ENCODE measurements around the gene TSHB. TPM values are rescaled to one million over a fixed set of nuclear protein-coding genes. Genes with fewer than 3 reads are reported as not detected.

The TSHB gene
- total RNA-seq, 1 experiment from 2014 or later: not detected

GRCh38 chr1:115077984-115078330 lies 48.3 kb downstream of the TSHB start:
- DNase-seq (ENCODE audit: low read depth, low spot score) (no peak), ATAC-seq (no peak)
- no peak overlapping the region for H3K4me3 ChIP-seq (replicated peaks in 1 of 2; ENCODE audit: low read depth in 1 of 2, low read length in 2 of 2)
- H3K4me2 ChIP-seq (ENCODE audit: low read length): no peak overlapping the region
- no peak overlapping the region for H2AFZ ChIP-seq (ENCODE audit: low read depth, low read length, poor library complexity, severe bottlenecking)
- ChIA-PET POLR2A (no interaction called here), RAD21 (ENCODE audit: low non-redundant PET in 1 of 2, low total read pairs in 2 of 2, uncharacterized antibody in 2 of 2, unreplicated experiment in 2 of 2) (no interaction called here), CTCF (no interaction called here)
- H3K9ac ChIP-seq (ENCODE audit: low read length): no peak overlapping the region
- no peaks in the 10 kb centered on the region for H3K27me3 ChIP-seq (ENCODE audit: insufficient read depth, low read length)
- H3K79me2 ChIP-seq (ENCODE audit: insufficient read depth, low read length): no peaks in the 10 kb centered on the region
- H3K9me2 ChIP-seq (ENCODE audit: insufficient read depth): no peaks in the 10 kb centered on the region
- no peaks in the 10 kb centered on the region for H3K4me1 ChIP-seq (ENCODE audit: control insufficient read depth in 1 of 2, insufficient read depth in 2 of 2, low read length in 2 of 2)
- intact Hi-C loops (cut with micrococcal nuclease): no loop called here
- H3K36me3 ChIP-seq (ENCODE audit: control insufficient read depth in 1 of 2, insufficient read depth in 2 of 2, low read length in 2 of 2): no peaks in the 10 kb centered on the region
- no peaks in the 10 kb centered on the region for H3K9me3 ChIP-seq (ENCODE audit: control insufficient read depth in 1 of 2, insufficient read depth in 1 of 2, low read depth in 1 of 2, low read length in 2 of 2)
- BruUV-seq (replicated peaks): no TSS peak
- no peaks in the 10 kb centered on the region for H4K20me1 ChIP-seq (ENCODE audit: insufficient read depth)
- H3K27ac ChIP-seq (ENCODE audit: low read depth, low read length): no peak overlapping the region
- TF ChIP-seq ZFX (IDR thresholded peaks at IDR 0.05): no peak
- TF ChIP-seq CTCF (IDR thresholded peaks at IDR 0.05 in 2 of 3, conservative IDR thresholded peaks at IDR 0.05 in 1 of 3; ENCODE audit: borderline replicate concordance in 1 of 3, insufficient read depth in 1 of 3, low read depth in 2 of 3, low read length in 2 of 3): no peak
- no peak for TF ChIP-seq SP1 (IDR thresholded peaks at IDR 0.05; ENCODE audit: low read depth)
- TF ChIP-seq MAX (IDR thresholded peaks at IDR 0.05): no peak
- TF ChIP-seq SIN3A (IDR thresholded peaks at IDR 0.05; ENCODE audit: low read depth): no peak
- no peak for TF ChIP-seq POLR2AphosphoS5 (IDR thresholded peaks at IDR 0.05; ENCODE audit: low read depth, low read length)
- TF ChIP-seq CBX3 (IDR thresholded peaks at IDR 0.05; ENCODE audit: low read depth): no peak
- no peak for TF ChIP-seq JUND (IDR thresholded peaks at IDR 0.05)
- TF ChIP-seq EZH2 (IDR thresholded peaks at IDR 0.05): no peak
- no peak for TF ChIP-seq POLR2A (IDR thresholded peaks at IDR 0.05; ENCODE audit: borderline replicate concordance, extremely low read depth, insufficient read depth, insufficient read length)
- no peak for TF ChIP-seq EZH2phosphoT487 (IDR thresholded peaks at IDR 0.05; ENCODE audit: borderline replicate concordance)
- TF ChIP-seq TCF7L2 (IDR thresholded peaks at IDR 0.05; ENCODE audit: borderline replicate concordance, extremely low read depth, insufficient read depth, insufficient read length): no peak
- no peak for TF ChIP-seq ATF3 (IDR thresholded peaks at IDR 0.05)

All from HCT116 (cell line).